ENCODE measurements around the gene DGLUCY. TPM values are rescaled to one million over a fixed set of nuclear protein-coding genes. Genes with fewer than 3 reads are reported as not detected.

The DGLUCY gene
- polyA plus RNA-seq, 3 donors = 54.9 to 88.4 (median 66.0) TPM

GRCh38 chr14:91205459-91205858, 91.6 kb downstream of the DGLUCY start:
- Mint-ChIP-seq H3K4me3 (no peak overlapping the region), H3K27ac (peak overlapping the region in 1 of 7 donors; percentile 9), H3K36me3 (peaks cover 85 to 95% of the 10 kb centered on the region in 2 donors), H3K4me1 (peaks cover 4% of the 10 kb centered on the region), H3K27me3 (ENCODE audit: low read depth in 3 of 3) (no peaks in the 10 kb centered on the region), H3K9me3 (peaks cover 0 to 6% (median 3%) of the 10 kb centered on the region in 7 donors)
- H3K4me3 ChIP-seq (replicated peaks in 1 of 3; ENCODE audit: low read depth in 2 of 3, low read length in 3 of 3) = no peak overlapping the region
- no peaks in the 10 kb centered on the region for H3K9me3 ChIP-seq (replicated peaks in 1 of 2; ENCODE audit: control insufficient read depth in 1 of 2, insufficient read depth in 1 of 2, low read length in 2 of 2)
- peak in 1 of 3 donors; percentile 48 for DNase-seq
- H3K4me1 ChIP-seq (ENCODE audit: control insufficient read depth in 1 of 2, insufficient read depth in 2 of 2, low read length in 2 of 2) = peaks cover 4 to 5% of the 10 kb centered on the region in 2 donors
- no peak overlapping the region for H3K27ac ChIP-seq (ENCODE audit: low read depth in 1 of 2, low read length in 2 of 2)
- H3K36me3 ChIP-seq (replicated peaks in 1 of 2; ENCODE audit: control insufficient read depth in 1 of 2, insufficient read depth in 2 of 2, low read length in 2 of 2) = peaks cover 87 to 100% of the 10 kb centered on the region in 2 donors
- WGBS (ENCODE audit: insufficient coverage) = 100% methylated on average over 2 of the region's 7 CpGs
- H3K4me2 ChIP-seq (replicated peaks; ENCODE audit: extremely low read depth, low read length, poor library complexity, severe bottlenecking) = no peak overlapping the region
- no peaks in the 10 kb centered on the region for H3K27me3 ChIP-seq (ENCODE audit: control insufficient read depth in 2 of 2, insufficient read depth in 2 of 2, low read length in 2 of 2)
- H3K9ac ChIP-seq (ENCODE audit: insufficient read depth, low read length, poor library complexity, severe bottlenecking) = no peak overlapping the region
- H4K20me1 ChIP-seq (ENCODE audit: insufficient read depth, low read length) = peaks cover 3% of the 10 kb centered on the region
- intact Hi-C loops (cut with micrococcal nuclease) = no loop called here
- TF ChIP-seq CTCF (IDR thresholded peaks at IDR 0.05) = no peak
- no peak overlapping the region for H2AFZ ChIP-seq (ENCODE audit: insufficient read depth, low read depth, low read length, poor library complexity, severe bottlenecking)
- no peaks in the 10 kb centered on the region for H3K79me2 ChIP-seq (ENCODE audit: insufficient read depth, low read length)

DNA sequence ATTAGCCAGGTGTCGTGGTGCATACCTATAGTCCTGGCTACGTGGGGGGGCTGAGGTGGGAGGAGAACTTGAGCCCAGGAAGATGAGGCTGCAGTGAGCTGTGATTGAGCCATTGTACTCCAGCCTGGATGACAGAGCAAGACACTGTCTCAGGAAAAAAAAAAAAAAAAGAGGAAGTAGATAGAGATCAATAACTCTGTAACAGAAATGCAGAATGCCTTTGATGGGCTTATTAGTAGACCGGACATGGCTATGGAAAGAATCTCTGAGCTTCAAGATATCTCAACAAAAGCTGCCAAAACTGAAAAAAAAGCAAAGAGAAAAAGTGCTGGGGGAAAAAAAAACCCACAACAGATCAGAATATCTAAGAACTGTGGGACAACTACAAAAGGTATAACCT, 93.1 kb downstream of the DGLUCY start:
- H3K4me1 ChIP-seq (ENCODE audit: control insufficient read depth in 1 of 2, insufficient read depth in 2 of 2, low read length in 2 of 2) = peaks cover 3 to 5% of the 10 kb centered on the region in 2 donors
- H3K4me3 ChIP-seq (replicated peaks in 1 of 3; ENCODE audit: low read depth in 2 of 3, low read length in 3 of 3) = no peak overlapping the region
- no peak overlapping the region for H2AFZ ChIP-seq (ENCODE audit: insufficient read depth, low read depth, low read length, poor library complexity, severe bottlenecking)
- intact Hi-C loops (cut with micrococcal nuclease) = no loop called here
- H3K4me3 Mint-ChIP-seq = no peak overlapping the region
- peaks cover 3% of the 10 kb centered on the region for H4K20me1 ChIP-seq (ENCODE audit: insufficient read depth, low read length)
- H3K36me3 ChIP-seq (replicated peaks in 1 of 2; ENCODE audit: control insufficient read depth in 1 of 2, insufficient read depth in 2 of 2, low read length in 2 of 2) = peaks cover 89 to 100% of the 10 kb centered on the region in 2 donors
- H3K9me3 ChIP-seq (replicated peaks in 1 of 2; ENCODE audit: control insufficient read depth in 1 of 2, insufficient read depth in 1 of 2, low read length in 2 of 2) = no peaks in the 10 kb centered on the region
- peak overlapping the region in 1 of 7 donors; percentile 5 for H3K27ac Mint-ChIP-seq
- peaks cover 4% of the 10 kb centered on the region for H3K4me1 Mint-ChIP-seq
- H3K27me3 Mint-ChIP-seq (ENCODE audit: low read depth in 3 of 3) = no peaks in the 10 kb centered on the region
- no peaks in the 10 kb centered on the region for H3K27me3 ChIP-seq (ENCODE audit: control insufficient read depth in 2 of 2, insufficient read depth in 2 of 2, low read length in 2 of 2)
- WGBS (ENCODE audit: insufficient coverage) = no CpG with 5 or more reads among the region's 3 CpGs
- H3K9ac ChIP-seq (ENCODE audit: insufficient read depth, low read length, poor library complexity, severe bottlenecking) = no peak overlapping the region
- peaks cover 91 to 100% of the 10 kb centered on the region in 2 donors for H3K36me3 Mint-ChIP-seq
- peaks cover 0 to 3% (median 0%) of the 10 kb centered on the region in 7 donors for H3K9me3 Mint-ChIP-seq
- no peaks in the 10 kb centered on the region for H3K79me2 ChIP-seq (ENCODE audit: insufficient read depth, low read length)
- H3K27ac ChIP-seq (ENCODE audit: low read depth in 1 of 2, low read length in 2 of 2) = no peak overlapping the region
- no peak overlapping the region for H3K4me2 ChIP-seq (replicated peaks; ENCODE audit: extremely low read depth, low read length, poor library complexity, severe bottlenecking)
- no peak for DNase-seq
- no peak for TF ChIP-seq CTCF (IDR thresholded peaks at IDR 0.05)
